ENCODE results near the gene ATE1.

ATE1 gene

DNA sequence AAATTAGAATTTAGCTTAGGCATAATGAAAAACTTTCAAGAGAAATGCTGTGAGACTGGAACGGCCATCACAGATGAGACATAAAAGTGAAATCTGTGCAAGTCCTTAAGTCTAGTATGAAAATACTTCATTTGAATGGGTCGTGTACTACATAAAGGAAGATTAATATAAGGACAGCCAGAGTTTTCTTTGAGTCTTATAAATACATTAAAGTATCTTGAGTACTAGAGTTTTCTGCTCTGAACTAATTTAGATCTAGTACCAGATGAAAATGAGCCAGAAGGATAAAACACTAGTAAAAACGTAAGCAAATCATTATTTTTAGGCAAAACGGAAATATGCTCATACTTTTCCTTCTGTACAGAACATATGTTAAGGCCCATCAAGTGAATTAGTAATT, 93.1 kb downstream of the ATE1 start:
- H3K27me3 ChIP-seq (ENCODE audit: insufficient read depth, low read length): no peaks in the 10 kb centered on the region
- TF ChIP-seq EZH2 (IDR thresholded peaks at IDR 0.05; ENCODE audit: borderline replicate concordance, low read length): no peak
- TF ChIP-seq, protein P1, sequence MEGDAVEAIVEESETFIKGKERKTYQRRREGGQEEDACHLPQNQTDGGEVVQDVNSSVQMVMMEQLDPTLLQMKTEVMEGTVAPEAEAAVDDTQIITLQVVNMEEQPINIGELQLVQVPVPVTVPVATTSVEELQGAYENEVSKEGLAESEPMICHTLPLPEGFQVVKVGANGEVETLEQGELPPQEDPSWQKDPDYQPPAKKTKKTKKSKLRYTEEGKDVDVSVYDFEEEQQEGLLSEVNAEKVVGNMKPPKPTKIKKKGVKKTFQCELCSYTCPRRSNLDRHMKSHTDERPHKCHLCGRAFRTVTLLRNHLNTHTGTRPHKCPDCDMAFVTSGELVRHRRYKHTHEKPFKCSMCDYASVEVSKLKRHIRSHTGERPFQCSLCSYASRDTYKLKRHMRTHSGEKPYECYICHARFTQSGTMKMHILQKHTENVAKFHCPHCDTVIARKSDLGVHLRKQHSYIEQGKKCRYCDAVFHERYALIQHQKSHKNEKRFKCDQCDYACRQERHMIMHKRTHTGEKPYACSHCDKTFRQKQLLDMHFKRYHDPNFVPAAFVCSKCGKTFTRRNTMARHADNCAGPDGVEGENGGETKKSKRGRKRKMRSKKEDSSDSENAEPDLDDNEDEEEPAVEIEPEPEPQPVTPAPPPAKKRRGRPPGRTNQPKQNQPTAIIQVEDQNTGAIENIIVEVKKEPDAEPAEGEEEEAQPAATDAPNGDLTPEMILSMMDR (IDR thresholded peaks at IDR 0.05; ENCODE audit: low read length): no peak
- H3K9me2 ChIP-seq (ENCODE audit: low read depth, low read length): no peaks in the 10 kb centered on the region
- H3K9me3 ChIP-seq (ENCODE audit: low read length): no peaks in the 10 kb centered on the region
- no peak overlapping the region for H3K9ac ChIP-seq (ENCODE audit: low read length)
- H3F3A ChIP-seq (ENCODE audit: insufficient read depth, low read length): no peaks in the 10 kb centered on the region
- H3K4me1 ChIP-seq (ENCODE audit: insufficient read depth, low read length, severe bottlenecking): no peaks in the 10 kb centered on the region
- no peak overlapping the region for H3K27ac ChIP-seq (ENCODE audit: low read depth, low read length, poor library complexity, severe bottlenecking)
- H2AFZ ChIP-seq (ENCODE audit: low read length): no peak overlapping the region
- H3K79me2 ChIP-seq (ENCODE audit: insufficient read depth, low read length): no peaks in the 10 kb centered on the region
- H4K20me1 ChIP-seq (ENCODE audit: insufficient read depth, low read length): no peaks in the 10 kb centered on the region
- peaks cover 22% of the 10 kb centered on the region for H3K36me3 ChIP-seq (ENCODE audit: insufficient read depth, low read length)
- H3K4me3 ChIP-seq (ENCODE audit: low read depth, low read length, poor library complexity, severe bottlenecking): no peak overlapping the region
- no peak overlapping the region for H3K4me2 ChIP-seq (ENCODE audit: low read length)

- Histone ChIP-seq H3K9me2 (ENCODE audit: low read depth, low read length) (no peaks in the 10 kb centered on the region), H3K4me3 (ENCODE audit: low read depth, low read length, poor library complexity, severe bottlenecking) (no peak overlapping the region), H3K9me3 (ENCODE audit: low read length) (no peaks in the 10 kb centered on the region), H3K27ac (ENCODE audit: low read depth, low read length, poor library complexity, severe bottlenecking) (no peak overlapping the region), H4K20me1 (ENCODE audit: insufficient read depth, low read length) (no peaks in the 10 kb centered on the region), H2AFZ (ENCODE audit: low read length) (no peak overlapping the region), H3K27me3 (ENCODE audit: insufficient read depth, low read length) (no peaks in the 10 kb centered on the region), H3K4me1 (ENCODE audit: insufficient read depth, low read length, severe bottlenecking) (no peaks in the 10 kb centered on the region), H3K36me3 (ENCODE audit: insufficient read depth, low read length) (peaks cover 23% of the 10 kb centered on the region), H3F3A (ENCODE audit: insufficient read depth, low read length) (no peaks in the 10 kb centered on the region), H3K79me2 (ENCODE audit: insufficient read depth, low read length) (no peaks in the 10 kb centered on the region), H3K4me2 (ENCODE audit: low read length) (no peak overlapping the region), H3K9ac (ENCODE audit: low read length) (no peak overlapping the region)
- TF ChIP-seq, protein P1 (IDR thresholded peaks at IDR 0.05; ENCODE audit: low read length): no peak
- no peak for TF ChIP-seq EZH2 (IDR thresholded peaks at IDR 0.05; ENCODE audit: borderline replicate concordance, low read length)
Measured at GRCh38 chr10:121833387-121833786, 94.4 kb downstream of the ATE1 start.

DNA sequence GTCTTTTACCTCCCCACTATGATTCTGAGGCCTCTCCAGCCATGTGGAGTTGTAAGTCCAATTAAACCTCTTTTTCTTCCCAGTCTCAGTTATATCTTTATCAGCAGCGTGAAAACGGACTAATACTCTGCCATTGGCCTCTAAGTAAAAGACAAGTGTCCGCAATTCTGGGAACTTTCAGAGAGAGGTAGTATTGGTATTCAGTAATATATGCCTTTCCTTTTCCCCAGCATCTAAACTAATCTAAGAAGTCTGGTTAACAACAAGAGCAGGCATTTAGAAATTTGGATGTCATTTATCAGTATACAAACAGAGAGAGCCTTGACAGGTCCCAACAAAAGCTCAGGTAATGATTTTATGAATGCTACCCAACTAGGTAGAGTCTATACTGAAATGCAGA, 95.2 kb downstream of the ATE1 start:
- H3K9ac ChIP-seq (ENCODE audit: low read length): no peak overlapping the region
- H3F3A ChIP-seq (ENCODE audit: insufficient read depth, low read length): no peaks in the 10 kb centered on the region
- no peaks in the 10 kb centered on the region for H3K9me2 ChIP-seq (ENCODE audit: low read depth, low read length)
- no peaks in the 10 kb centered on the region for H3K79me2 ChIP-seq (ENCODE audit: insufficient read depth, low read length)
- H3K4me3 ChIP-seq (ENCODE audit: low read depth, low read length, poor library complexity, severe bottlenecking): no peak overlapping the region
- no peak for TF ChIP-seq EZH2 (IDR thresholded peaks at IDR 0.05; ENCODE audit: borderline replicate concordance, low read length)
- TF ChIP-seq, protein P1 (IDR thresholded peaks at IDR 0.05; ENCODE audit: low read length): no peak
- peaks cover 26% of the 10 kb centered on the region for H3K36me3 ChIP-seq (ENCODE audit: insufficient read depth, low read length)
- no peak overlapping the region for H3K4me2 ChIP-seq (ENCODE audit: low read length)
- no peak overlapping the region for H3K27ac ChIP-seq (ENCODE audit: low read depth, low read length, poor library complexity, severe bottlenecking)
- H3K27me3 ChIP-seq (ENCODE audit: insufficient read depth, low read length): no peaks in the 10 kb centered on the region
- H2AFZ ChIP-seq (ENCODE audit: low read length): no peak overlapping the region
- H4K20me1 ChIP-seq (ENCODE audit: insufficient read depth, low read length): no peaks in the 10 kb centered on the region
- no peaks in the 10 kb centered on the region for H3K9me3 ChIP-seq (ENCODE audit: low read length)
- H3K4me1 ChIP-seq (ENCODE audit: insufficient read depth, low read length, severe bottlenecking): no peaks in the 10 kb centered on the region

Measured in OCI-LY1 (cell line).